OCI-LY3 (cell line): ENCODE results near the gene HIF3A.

Experiments used
- CTCF ChIP-seq: fragments of 200-600, 300-600 bp; sonication (generic); IDR thresholded peaks from 2 replicates; pipeline ENCODE4 v1.5.1; 2014; ENCODE audit warnings: antibody characterized with exemption, low read length, low read depth
- EZH2phosphoT487 ChIP-seq: fragments of 200-600 bp; shearing (Covaris generic); IDR thresholded peaks from 2 replicates; pipeline ENCODE4 v1.6.1; 2018; ENCODE audit warnings: antibody characterized with exemption, mixed run types, low read depth

GRCh38 chr19:46350758-46351159 is 53.9 kb downstream of the HIF3A start:
- TF ChIP-seq CTCF, result no peak
- no peak for TF ChIP-seq EZH2phosphoT487
